Muscle layer of duodenum (tissue), 2 donors: ENCODE data around the gene ROBO2.

Experiments
- H3K27ac ChIP-seq: one replicate; pipeline ENCODE4 v1.7.0; 2013; ENCODE audit warnings: mild to moderate bottlenecking, low read length
- H3K27me3 ChIP-seq: one replicate; pipeline ENCODE4 v1.7.0; 2013; ENCODE audit warnings: low read depth, mild to moderate bottlenecking, control low read depth, low read length
- H3K36me3 ChIP-seq, 2 donors: one replicate each; pipeline ENCODE4 v1.7.0; 2013; ENCODE audit warnings: low read length in 2 of 2, control low read depth in 1 of 2, mild to moderate bottlenecking in 1 of 2; ENCODE audit not compliant: insufficient read depth in 2 of 2, control insufficient read depth in 1 of 2
- H3K4me1 ChIP-seq, 2 donors: one replicate each; pipeline ENCODE4 v1.7.0; 2013; ENCODE audit warnings: low read length in 2 of 2, mild to moderate bottlenecking in 2 of 2, control low read depth in 1 of 2, moderate library complexity in 1 of 2; ENCODE audit not compliant: insufficient read depth in 2 of 2, control insufficient read depth in 1 of 2
- H3K4me3 ChIP-seq, 2 donors: one replicate each; pipeline ENCODE4 v1.7.0; 2013; ENCODE audit warnings: low read length in 2 of 2, low read depth in 1 of 2, mild to moderate bottlenecking in 1 of 2
- H3K9me3 ChIP-seq, 2 donors: one replicate each; pipeline ENCODE4 v1.7.0; 2013; ENCODE audit warnings: low read length in 2 of 2, control low read depth in 1 of 2, mild to moderate bottlenecking in 1 of 2; ENCODE audit not compliant: control insufficient read depth in 1 of 2
- donor health status: healthy.

ROBO2 gene

DNA sequence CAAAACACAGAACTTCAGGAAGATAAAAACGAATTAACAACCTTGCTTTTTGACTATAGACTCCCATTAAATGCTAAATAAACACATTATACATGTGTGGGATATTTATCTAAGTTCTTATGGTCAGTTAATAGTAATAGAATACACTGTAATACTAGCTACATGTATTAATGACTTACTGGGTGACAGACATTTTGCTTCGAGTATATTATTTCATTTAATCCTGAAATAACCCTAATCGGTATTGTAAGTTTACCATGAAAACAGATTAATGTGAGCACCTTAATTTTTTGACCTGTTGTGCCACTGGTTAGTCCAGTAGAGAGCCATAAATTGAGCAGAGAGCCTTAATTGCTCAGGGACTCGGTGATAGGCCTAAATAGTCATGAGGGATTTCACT, 151.1 kb downstream of the ROBO2 start:
- Histone ChIP-seq H3K36me3 (no peaks in the 10 kb centered on the region), H3K9me3 (no peaks in the 10 kb centered on the region), H3K4me1 (no peaks in the 10 kb centered on the region), H3K27me3 (no peaks in the 10 kb centered on the region), H3K4me3 (no peak overlapping the region), H3K27ac (no peak overlapping the region)

DNA sequence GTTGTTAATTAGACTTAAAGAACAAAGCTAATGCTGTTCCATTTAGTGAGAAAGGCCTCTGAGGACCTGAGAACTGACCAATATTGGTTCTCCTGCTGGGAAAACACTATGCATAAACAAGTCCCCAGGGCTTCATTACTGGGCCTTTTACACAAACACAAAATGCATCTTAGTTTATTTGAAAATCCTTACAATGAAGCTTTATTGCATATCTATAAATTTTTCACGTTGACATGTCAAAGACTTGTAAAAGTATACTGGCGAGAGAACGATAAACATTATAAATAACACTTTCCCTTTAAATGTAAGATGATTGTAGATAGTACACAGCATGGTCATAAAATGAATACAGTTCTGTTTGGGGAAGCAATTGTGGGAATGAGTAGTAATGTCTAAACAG, 151.7 kb downstream of the ROBO2 start:
- no peak overlapping the region for H3K4me3 ChIP-seq
- no peaks in the 10 kb centered on the region for H3K36me3 ChIP-seq
- no peaks in the 10 kb centered on the region for H3K4me1 ChIP-seq
- no peaks in the 10 kb centered on the region for H3K9me3 ChIP-seq
- no peaks in the 10 kb centered on the region for H3K27me3 ChIP-seq
- no peak overlapping the region for H3K27ac ChIP-seq

DNA sequence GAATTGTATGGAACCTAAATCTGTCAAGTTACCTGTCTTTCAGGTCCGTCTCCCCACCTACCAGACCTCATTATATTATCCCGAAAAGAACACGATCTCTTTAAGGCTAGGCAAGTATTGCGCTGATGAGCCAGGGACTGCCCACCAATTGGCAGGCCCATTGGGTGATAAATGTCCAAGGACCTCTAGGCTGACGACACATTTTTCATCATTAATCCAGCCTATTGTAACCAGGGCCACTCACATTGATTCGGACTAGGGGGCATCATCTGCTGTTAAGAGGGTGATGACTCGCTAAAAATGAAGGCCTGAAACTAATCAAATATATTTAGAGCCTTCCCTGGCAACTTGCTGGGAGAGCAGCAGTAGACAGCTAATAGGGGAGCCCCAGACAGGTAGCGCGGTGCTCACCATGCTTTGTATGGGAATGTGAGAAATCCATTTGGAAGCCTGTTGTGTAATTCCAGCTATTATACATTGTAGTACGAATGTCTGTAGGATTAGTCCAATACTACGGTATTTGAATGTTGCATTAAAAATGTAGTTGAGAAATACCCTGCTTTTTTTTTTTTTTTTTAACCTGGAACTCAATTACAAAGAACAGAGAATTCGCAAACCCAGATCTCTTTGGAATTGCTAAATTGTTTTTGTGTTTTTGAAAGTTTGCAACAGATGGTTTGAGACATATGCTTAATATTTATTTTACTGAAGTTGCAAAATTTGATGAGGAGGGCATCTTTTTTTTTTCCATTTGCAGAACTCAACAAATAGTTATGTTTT, 156.1 kb downstream of the ROBO2 start:
- no peak overlapping the region for H3K27ac ChIP-seq
- no peaks in the 10 kb centered on the region for H3K27me3 ChIP-seq
- no peaks in the 10 kb centered on the region for H3K36me3 ChIP-seq
- H3K4me3 ChIP-seq: no peak overlapping the region
- H3K9me3 ChIP-seq: no peaks in the 10 kb centered on the region
- H3K4me1 ChIP-seq: no peaks in the 10 kb centered on the region

GRCh38 chr3:77197408-77197807, 157.5 kb downstream of the ROBO2 start:
- H3K27me3 ChIP-seq: no peaks in the 10 kb centered on the region
- no peaks in the 10 kb centered on the region for H3K36me3 ChIP-seq
- H3K4me3 ChIP-seq: no peak overlapping the region

GRCh38 chr3:77203851-77204250, 164.0 kb downstream of the ROBO2 start:
- Histone ChIP-seq H3K4me3 (no peak overlapping the region), H3K36me3 (no peaks in the 10 kb centered on the region), H3K27me3 (no peaks in the 10 kb centered on the region), H3K9me3 (no peaks in the 10 kb centered on the region), H3K4me1 (no peaks in the 10 kb centered on the region), H3K27ac (no peak overlapping the region)

More at GRCh38 chr3:77197408-77197807, 157.5 kb downstream of the ROBO2 start:
- Histone ChIP-seq H3K27ac (no peak overlapping the region), H3K4me1 (no peaks in the 10 kb centered on the region), H3K9me3 (no peaks in the 10 kb centered on the region)

DNA sequence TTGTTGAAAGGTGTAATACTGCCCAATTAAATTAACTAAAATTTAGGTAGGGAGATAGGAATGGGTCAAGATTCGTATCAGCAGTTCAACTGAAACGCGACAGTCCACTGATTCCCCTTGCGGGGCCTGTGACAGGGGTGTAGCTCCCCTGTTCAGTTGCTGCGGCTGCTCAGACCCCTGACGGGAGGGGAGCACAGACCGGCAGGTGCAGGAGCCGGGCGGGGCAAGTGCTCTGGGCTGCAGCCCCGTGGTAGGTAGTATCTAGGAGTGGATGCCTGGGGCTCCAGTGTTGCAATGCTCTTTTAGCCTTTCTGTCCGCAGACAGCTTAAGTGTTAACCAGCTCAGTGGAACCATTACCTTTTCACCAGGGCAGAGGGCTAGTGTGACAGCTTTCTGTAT, 164.9 kb downstream of the ROBO2 start:
- Histone ChIP-seq H3K36me3 (no peaks in the 10 kb centered on the region), H3K27ac (no peak overlapping the region), H3K9me3 (no peaks in the 10 kb centered on the region), H3K4me3 (no peak overlapping the region), H3K27me3 (no peaks in the 10 kb centered on the region), H3K4me1 (no peaks in the 10 kb centered on the region)

GRCh38 chr3:77207753-77208152, 167.9 kb downstream of the ROBO2 start:
- no peak overlapping the region for H3K4me3 ChIP-seq
- no peaks in the 10 kb centered on the region for H3K9me3 ChIP-seq
- H3K4me1 ChIP-seq: no peaks in the 10 kb centered on the region
- no peaks in the 10 kb centered on the region for H3K36me3 ChIP-seq
- no peaks in the 10 kb centered on the region for H3K27me3 ChIP-seq
- H3K27ac ChIP-seq: no peak overlapping the region

DNA sequence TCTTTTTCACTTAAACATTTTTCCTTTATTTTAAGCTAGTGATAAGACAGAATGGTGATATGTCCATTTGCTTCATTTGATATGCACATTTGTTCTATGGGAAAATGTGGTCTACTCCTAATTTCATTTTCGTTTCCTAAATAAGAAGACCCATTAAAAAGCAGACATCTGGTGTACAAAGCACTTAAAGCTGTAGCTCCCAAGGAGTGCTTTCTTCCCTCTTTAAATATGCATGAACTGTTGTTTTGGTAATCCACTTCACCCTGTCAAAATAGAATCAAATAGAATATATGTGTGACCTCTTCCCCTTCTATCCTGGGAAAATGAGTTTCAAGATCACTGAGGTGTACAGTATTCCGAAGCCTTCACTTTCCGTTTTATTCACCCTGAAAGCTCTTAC, 182.8 kb downstream of the ROBO2 start:
- no peaks in the 10 kb centered on the region for H3K36me3 ChIP-seq
- H3K4me1 ChIP-seq: no peaks in the 10 kb centered on the region
- no peaks in the 10 kb centered on the region for H3K27me3 ChIP-seq
- no peak overlapping the region for H3K4me3 ChIP-seq
- no peak overlapping the region for H3K27ac ChIP-seq
- H3K9me3 ChIP-seq: no peaks in the 10 kb centered on the region

DNA sequence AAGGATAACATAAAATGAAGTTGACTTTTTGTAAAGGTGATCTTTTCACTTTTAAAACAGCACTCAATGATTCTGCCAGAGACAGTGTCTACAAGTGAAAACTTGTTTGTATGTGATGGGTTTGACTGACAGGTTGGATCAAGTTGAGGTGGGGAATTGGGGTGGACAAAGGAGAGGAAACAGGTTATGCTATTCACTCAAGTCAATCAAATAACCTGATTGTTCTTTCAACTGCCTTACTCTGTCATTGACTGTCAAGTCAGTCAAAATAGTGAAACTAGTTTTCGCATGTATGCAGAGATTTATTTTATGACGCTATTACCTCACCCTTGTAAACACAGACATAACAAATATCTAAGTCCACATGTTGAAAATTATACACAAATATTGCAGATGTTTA, 187.7 kb downstream of the ROBO2 start:
- Histone ChIP-seq H3K36me3 (no peaks in the 10 kb centered on the region), H3K27ac (no peak overlapping the region), H3K4me3 (no peak overlapping the region), H3K27me3 (no peaks in the 10 kb centered on the region), H3K9me3 (no peaks in the 10 kb centered on the region), H3K4me1 (no peaks in the 10 kb centered on the region)

DNA sequence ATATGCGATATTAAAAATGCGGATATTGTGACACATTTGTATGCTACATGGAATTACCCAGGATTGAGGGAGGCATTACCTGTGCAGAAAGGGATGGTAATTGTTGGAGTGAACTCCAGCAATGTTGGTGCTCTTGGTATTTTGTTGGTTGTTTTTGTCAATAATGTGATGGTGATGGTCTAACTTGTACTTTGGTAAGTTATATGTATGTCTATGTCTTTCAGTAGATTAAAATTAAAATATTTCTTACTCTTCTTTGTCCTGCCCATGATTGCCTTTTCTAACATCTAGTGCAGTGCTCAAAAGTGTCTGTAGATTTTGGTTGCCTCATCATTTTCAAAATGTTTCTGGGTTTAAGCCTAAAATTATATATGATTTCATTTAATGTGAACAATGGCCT, 192.7 kb downstream of the ROBO2 start:
- no peak overlapping the region for H3K27ac ChIP-seq
- H3K36me3 ChIP-seq: no peaks in the 10 kb centered on the region
- H3K27me3 ChIP-seq: no peaks in the 10 kb centered on the region
- H3K4me3 ChIP-seq: no peak overlapping the region
- H3K4me1 ChIP-seq: no peaks in the 10 kb centered on the region
- no peaks in the 10 kb centered on the region for H3K9me3 ChIP-seq

DNA sequence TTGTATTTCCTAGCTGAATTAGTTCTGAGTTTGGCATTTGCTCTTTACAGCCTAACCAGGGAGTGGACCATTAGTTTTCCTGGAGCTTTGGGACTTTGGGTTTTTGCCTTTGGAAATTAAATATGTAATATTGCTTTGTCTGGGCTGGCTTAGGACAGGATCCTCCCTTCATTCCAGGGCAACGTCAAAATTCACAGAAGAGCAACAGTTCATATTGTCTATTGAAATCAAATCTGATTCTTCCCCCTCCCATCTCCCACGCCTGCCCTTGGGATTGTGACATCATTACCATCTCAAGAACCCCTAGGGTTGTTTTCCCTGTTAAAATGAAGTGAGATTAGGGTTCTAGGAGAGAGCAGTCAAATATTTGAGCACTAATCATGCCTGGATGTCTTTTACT, 194.1 kb downstream of the ROBO2 start:
- H3K4me1 ChIP-seq: no peaks in the 10 kb centered on the region
- no peak overlapping the region for H3K27ac ChIP-seq
- H3K4me3 ChIP-seq: no peak overlapping the region
- no peaks in the 10 kb centered on the region for H3K9me3 ChIP-seq
- H3K36me3 ChIP-seq: no peaks in the 10 kb centered on the region
- no peaks in the 10 kb centered on the region for H3K27me3 ChIP-seq

DNA sequence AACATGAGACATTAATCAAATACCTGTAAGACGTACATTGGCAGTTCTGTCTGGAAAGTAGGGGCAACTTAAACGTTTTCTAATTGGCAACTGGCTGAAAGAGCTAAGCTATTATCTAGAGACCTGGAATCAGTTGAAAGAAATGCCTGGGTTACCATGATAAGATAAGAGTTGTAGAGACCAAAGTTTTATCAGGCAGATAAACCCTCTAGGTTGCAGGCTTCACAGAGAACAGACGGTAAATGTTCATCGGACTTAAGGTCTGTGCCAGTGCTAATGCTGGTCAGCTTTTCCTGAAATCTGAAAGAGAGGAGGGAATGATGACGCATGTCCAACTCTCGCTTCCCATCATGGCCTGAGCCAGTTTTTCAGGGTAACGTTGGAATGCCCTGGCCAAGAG, 196.2 kb downstream of the ROBO2 start:
- no peaks in the 10 kb centered on the region for H3K36me3 ChIP-seq
- H3K27ac ChIP-seq: no peak overlapping the region
- no peaks in the 10 kb centered on the region for H3K4me1 ChIP-seq
- H3K4me3 ChIP-seq: no peak overlapping the region
- H3K27me3 ChIP-seq: no peaks in the 10 kb centered on the region
- no peaks in the 10 kb centered on the region for H3K9me3 ChIP-seq
